Progenitor cell of endocrine pancreas (in vitro differentiated cells): Measurements from ENCODE around the gene USP25. TPM values are rescaled to one million over a fixed set of nuclear protein-coding genes. Genes with fewer than 3 reads are reported as not detected.

Source experiments
- DNase-seq: peaks from one replicate; pipeline ENCODE4 v3.0.0; 2021; ENCODE audit warnings: low spot score; ENCODE audit not compliant: unreplicated experiment
- H3K27ac Mint-ChIP-seq: 2 replicates; pipeline ENCODE4 v1.8.0; 2021; ENCODE audit warnings: mild to moderate bottlenecking, moderate library complexity, mixed read lengths
- H3K27me3 Mint-ChIP-seq: 2 replicates; pipeline ENCODE4 v1.8.0; 2021; ENCODE audit warnings: mixed read lengths
- H3K36me3 Mint-ChIP-seq: 2 replicates; pipeline ENCODE4 v1.8.0; 2022; ENCODE audit warnings: mixed read lengths; ENCODE audit not compliant: insufficient read depth
- H3K4me1 Mint-ChIP-seq: 2 replicates; pipeline ENCODE4 v1.8.0; 2021; ENCODE audit warnings: low read depth, mixed read lengths
- H3K4me3 Mint-ChIP-seq: 2 replicates; pipeline ENCODE4 v1.8.0; 2021; ENCODE audit warnings: low read depth, mild to moderate bottlenecking, moderate library complexity, mixed read lengths
- H3K9me3 Mint-ChIP-seq: 2 replicates; pipeline ENCODE4 v1.8.0; 2021; ENCODE audit warnings: low read depth, mixed read lengths
- total RNA-seq: library from RNA; stranded (reverse); gene quantifications from 2 replicates; pipeline ENCODE4 v1.2.1, GENCODE V29; 2021
- TF ChIP-seq, protein P1 (sequence below): fragments of 200-600 bp; sonication (generic); IDR thresholded peaks from one replicate; pipeline ENCODE4 v1.5.0; 2021; ENCODE audit warnings: antibody characterized with exemption, mild to moderate bottlenecking; ENCODE audit not compliant: unreplicated experiment

Gene USP25
- total RNA-seq, 1 donor from 2014 or later: 48.8 TPM

DNA sequence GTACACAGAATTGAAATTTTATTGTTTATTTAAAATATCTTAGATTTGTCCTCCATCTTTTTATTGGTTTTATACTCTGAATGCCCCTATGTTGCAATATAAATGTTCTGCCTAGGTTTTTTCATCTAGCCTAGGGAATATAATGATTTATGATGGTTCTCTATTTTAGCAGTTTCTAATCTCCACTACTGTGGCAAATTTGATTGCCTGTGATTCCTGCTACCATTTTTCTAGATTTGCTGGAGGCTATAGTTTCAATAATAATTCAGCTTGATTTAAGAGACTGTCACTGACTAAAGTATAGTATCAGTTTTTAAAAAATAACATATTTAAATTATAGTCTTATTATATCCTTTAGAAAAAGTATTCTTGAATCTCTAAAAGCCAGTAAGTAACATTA is 90.5 kb downstream of the USP25 start:
- no peak for DNase-seq

DNA sequence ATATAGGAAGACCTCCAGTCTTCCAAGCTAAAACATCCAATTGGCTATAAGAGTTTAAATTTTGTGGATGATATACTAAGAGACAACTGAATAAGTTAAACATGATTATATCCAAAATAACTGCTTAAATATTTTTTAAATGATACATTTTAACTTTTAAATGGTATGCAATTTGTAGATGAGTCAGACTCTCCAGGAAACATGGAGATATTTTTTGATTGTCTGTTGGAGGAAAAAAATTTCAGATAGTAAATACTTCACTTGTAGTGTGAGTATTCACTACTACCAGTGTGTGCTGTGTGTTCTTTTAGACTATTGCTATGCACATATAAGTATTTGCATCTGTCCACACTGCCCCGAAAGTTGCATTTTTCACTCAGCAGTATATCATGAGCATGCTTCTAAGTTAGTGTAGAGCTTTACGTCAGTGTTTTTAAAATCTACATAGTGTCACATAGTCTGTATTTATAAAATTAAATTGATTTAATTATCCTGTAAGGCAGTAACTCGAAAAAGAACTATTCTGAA is 91.1 kb downstream of the USP25 start:
- no peaks in the 10 kb centered on the region for H3K27me3 Mint-ChIP-seq
- DNase-seq: no peak
- no peak overlapping the region for H3K4me3 Mint-ChIP-seq
- H3K36me3 Mint-ChIP-seq: peaks cover 24% of the 10 kb centered on the region
- peaks cover 6% of the 10 kb centered on the region for H3K9me3 Mint-ChIP-seq
- TF ChIP-seq, protein P1, sequence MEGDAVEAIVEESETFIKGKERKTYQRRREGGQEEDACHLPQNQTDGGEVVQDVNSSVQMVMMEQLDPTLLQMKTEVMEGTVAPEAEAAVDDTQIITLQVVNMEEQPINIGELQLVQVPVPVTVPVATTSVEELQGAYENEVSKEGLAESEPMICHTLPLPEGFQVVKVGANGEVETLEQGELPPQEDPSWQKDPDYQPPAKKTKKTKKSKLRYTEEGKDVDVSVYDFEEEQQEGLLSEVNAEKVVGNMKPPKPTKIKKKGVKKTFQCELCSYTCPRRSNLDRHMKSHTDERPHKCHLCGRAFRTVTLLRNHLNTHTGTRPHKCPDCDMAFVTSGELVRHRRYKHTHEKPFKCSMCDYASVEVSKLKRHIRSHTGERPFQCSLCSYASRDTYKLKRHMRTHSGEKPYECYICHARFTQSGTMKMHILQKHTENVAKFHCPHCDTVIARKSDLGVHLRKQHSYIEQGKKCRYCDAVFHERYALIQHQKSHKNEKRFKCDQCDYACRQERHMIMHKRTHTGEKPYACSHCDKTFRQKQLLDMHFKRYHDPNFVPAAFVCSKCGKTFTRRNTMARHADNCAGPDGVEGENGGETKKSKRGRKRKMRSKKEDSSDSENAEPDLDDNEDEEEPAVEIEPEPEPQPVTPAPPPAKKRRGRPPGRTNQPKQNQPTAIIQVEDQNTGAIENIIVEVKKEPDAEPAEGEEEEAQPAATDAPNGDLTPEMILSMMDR: no peak
- no peak overlapping the region for H3K27ac Mint-ChIP-seq
- no peaks in the 10 kb centered on the region for H3K4me1 Mint-ChIP-seq

More for the DNA sequence above, 90.5 kb downstream of the USP25 start:
- TF ChIP-seq, protein P1: no peak
- peaks cover 9% of the 10 kb centered on the region for H3K9me3 Mint-ChIP-seq
- H3K27me3 Mint-ChIP-seq: no peaks in the 10 kb centered on the region
- H3K36me3 Mint-ChIP-seq: peaks cover 30% of the 10 kb centered on the region
- H3K4me1 Mint-ChIP-seq: no peaks in the 10 kb centered on the region
- no peak overlapping the region for H3K27ac Mint-ChIP-seq
- H3K4me3 Mint-ChIP-seq: no peak overlapping the region

DNA sequence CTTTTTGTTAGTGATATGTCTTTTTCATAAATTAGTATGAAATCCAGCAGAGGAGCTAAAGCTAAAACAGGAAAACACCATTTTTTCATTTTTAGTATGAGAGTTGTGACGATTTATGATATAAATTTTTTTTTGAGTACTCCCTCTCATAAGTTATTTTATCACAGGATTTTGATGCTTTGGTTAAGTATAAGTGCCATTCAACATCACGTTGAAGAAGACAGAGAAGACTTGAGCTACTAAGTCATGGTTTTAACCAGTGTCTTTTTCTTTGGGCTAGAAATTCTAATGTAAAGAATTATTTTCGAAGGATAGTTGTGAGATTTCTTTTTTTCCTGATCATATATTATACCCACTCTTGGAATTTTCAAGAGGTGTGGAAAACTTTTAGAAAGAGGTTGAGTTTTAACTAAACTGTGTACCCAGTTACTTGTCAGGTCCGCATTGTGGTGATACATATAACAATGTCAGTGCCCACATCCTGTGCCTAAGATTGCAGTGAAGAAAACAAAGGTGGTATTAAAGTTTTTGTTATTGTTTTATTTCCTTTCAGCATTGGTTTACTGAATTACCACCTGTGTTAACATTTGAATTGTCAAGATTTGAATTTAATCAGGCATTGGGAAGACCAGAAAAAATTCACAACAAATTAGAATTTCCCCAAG is 93.8 kb downstream of the USP25 start:
- Mint-ChIP-seq H3K9me3 (no peaks in the 10 kb centered on the region), H3K4me3 (no peak overlapping the region), H3K4me1 (no peaks in the 10 kb centered on the region), H3K27me3 (no peaks in the 10 kb centered on the region), H3K27ac (no peak overlapping the region), H3K36me3 (peaks cover 12% of the 10 kb centered on the region)
- no peak for DNase-seq
- TF ChIP-seq, protein P1: no peak

DNA sequence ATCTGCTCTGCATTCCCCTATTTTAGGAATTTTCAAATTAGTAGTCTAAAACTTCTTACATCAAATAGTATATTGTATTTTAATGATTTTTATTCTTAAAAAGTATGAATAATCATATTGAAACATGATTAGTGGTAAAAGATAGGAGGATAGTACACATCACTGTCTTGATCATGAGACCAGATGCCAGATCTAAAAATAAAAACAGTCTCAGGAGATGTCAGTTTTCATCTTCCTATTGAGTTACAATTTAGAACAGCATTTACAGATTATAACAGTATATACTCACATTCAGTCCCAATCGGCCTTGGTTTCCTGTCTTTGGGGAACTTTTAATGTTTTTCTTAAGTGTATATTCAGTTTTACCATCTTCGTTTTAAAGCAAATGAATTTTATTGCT is 95.9 kb downstream of the USP25 start:
- H3K9me3 Mint-ChIP-seq: no peaks in the 10 kb centered on the region
- H3K4me3 Mint-ChIP-seq: no peak overlapping the region
- H3K27ac Mint-ChIP-seq: no peak overlapping the region

DNA sequence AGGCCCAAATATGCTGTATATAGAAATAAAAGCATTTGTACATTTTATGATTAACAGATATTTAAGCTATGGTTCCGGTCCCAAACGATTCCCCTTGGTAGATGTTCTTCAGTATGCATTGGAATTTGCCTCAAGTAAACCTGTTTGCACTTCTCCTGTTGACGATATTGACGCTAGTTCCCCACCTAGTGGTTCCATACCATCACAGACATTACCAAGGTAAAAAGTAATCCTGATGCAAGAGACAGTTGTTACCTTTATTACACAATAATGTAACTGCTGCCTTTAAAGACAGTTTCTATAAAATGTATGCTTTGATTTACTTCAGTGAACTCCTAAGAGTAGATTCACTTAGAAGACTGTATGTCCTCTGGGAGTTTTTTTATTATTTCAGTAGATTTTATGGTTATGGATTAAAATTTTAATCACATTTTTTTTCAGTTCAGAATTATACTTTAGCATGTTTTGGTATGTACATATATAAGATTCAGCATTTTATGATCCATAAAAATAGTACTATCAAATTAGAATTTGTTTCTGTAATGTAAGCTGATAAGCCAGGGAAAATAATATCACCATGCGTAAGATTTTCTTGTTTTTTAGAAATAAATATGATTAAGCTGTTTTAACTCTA is 96.5 kb downstream of the USP25 start:
- no peak for DNase-seq

More for the DNA sequence above, 95.9 kb downstream of the USP25 start:
- TF ChIP-seq, protein P1: no peak
- H3K27me3 Mint-ChIP-seq: no peaks in the 10 kb centered on the region
- H3K36me3 Mint-ChIP-seq: peaks cover 12% of the 10 kb centered on the region
- no peak for DNase-seq
- no peaks in the 10 kb centered on the region for H3K4me1 Mint-ChIP-seq

More for the DNA sequence above, 96.5 kb downstream of the USP25 start:
- Mint-ChIP-seq H3K27me3 (no peaks in the 10 kb centered on the region), H3K27ac (no peak overlapping the region), H3K9me3 (no peaks in the 10 kb centered on the region), H3K36me3 (peaks cover 13% of the 10 kb centered on the region), H3K4me3 (no peak overlapping the region), H3K4me1 (no peaks in the 10 kb centered on the region)
- TF ChIP-seq, protein P1: peak; percentile 76
